Stimulated activated naive B cell treated with anti-CD40 and anti-IgM and Interleukin-4, amounts not matched to agents 10 μg/mL and 1 μg/mL and 100 μg/mL, for 72 hours (primary cell): ENCODE measurements around the gene JDP2.
A peak's percentile ranks its signal among the peaks of the same experiment; 100 is the strongest.

ENCODE experiments used
- ATAC-seq, 2 donors: fragments of 150-1000 bp; cut with Tn5 transposase; replicated peaks; 2 replicates each; pipeline ENCODE4 v1.10.0; 2021; ENCODE audit warnings: moderate library complexity in 1 of 2
- DNase-seq: peaks from one replicate; pipeline ENCODE4 v3.0.0; 2021
- H3K27ac Mint-ChIP-seq: one replicate; pipeline ENCODE4 v1.8.0; 2022; ENCODE audit warnings: mild to moderate bottlenecking, mixed read lengths
- H3K27me3 Mint-ChIP-seq, 2 donors: one replicate each; pipeline ENCODE4 v1.8.0; 2022; ENCODE audit warnings: mixed read lengths in 2 of 2
- H3K36me3 Mint-ChIP-seq, 2 donors: one replicate each; pipeline ENCODE4 v1.8.0; 2022; ENCODE audit warnings: mixed read lengths in 2 of 2, mild to moderate bottlenecking in 1 of 2
- H3K4me1 Mint-ChIP-seq, 2 donors: one replicate each; pipeline ENCODE4 v1.8.0; 2022; ENCODE audit warnings: mixed read lengths in 2 of 2, mild to moderate bottlenecking in 1 of 2
- H3K4me3 Mint-ChIP-seq, 2 donors: one replicate each; pipeline ENCODE4 v1.8.0; 2022; ENCODE audit warnings: mild to moderate bottlenecking in 2 of 2, mixed read lengths in 2 of 2, moderate library complexity in 1 of 2
- H3K9me3 Mint-ChIP-seq, 2 donors: one replicate each; pipeline ENCODE4 v1.8.0; 2022; ENCODE audit warnings: mixed read lengths in 2 of 2, mild to moderate bottlenecking in 1 of 2

Gene JDP2

DNA sequence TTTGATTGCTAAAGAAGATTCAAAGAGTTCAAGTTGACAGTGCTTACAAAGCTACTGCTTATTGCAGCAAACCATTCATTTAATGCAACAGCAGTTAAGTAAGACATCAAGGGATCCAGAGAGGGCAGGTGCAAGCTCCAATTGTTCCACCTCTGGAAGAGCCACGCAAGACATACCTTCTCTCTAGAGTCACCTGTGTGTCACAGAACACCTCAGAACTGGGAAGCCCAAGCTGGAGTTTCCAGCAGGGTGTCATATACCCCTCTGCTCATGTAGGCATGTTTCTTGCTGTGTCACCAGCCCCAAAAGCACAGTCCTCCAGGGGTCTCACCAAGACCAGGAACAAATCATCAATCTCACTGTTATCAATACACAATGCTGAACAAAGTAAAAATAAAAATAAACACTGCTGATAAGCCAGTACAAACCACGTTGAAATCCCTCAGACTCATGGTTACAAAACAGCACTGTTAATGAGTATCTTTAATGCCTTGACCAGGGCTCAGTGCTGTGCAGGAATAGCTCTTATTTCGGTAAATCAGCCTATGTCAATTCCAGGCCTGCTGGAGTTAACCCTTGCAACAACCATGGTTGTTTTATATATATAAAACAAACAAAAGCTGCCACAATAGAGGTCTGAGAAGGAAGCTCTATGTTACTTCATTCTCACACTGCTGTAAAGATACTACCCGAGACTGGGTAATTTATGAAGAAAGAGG is 57.0 kb downstream of the JDP2 start:
- H3K4me3 Mint-ChIP-seq: no peak overlapping the region
- no peak overlapping the region for H3K27ac Mint-ChIP-seq
- peaks cover 11 to 20% of the 10 kb centered on the region in 2 donors for H3K4me1 Mint-ChIP-seq
- DNase-seq (no peak), ATAC-seq (no peak)
- peaks cover 3 to 6% of the 10 kb centered on the region in 2 donors for H3K27me3 Mint-ChIP-seq
- no peaks in the 10 kb centered on the region for H3K36me3 Mint-ChIP-seq
- no peaks in the 10 kb centered on the region for H3K9me3 Mint-ChIP-seq

DNA sequence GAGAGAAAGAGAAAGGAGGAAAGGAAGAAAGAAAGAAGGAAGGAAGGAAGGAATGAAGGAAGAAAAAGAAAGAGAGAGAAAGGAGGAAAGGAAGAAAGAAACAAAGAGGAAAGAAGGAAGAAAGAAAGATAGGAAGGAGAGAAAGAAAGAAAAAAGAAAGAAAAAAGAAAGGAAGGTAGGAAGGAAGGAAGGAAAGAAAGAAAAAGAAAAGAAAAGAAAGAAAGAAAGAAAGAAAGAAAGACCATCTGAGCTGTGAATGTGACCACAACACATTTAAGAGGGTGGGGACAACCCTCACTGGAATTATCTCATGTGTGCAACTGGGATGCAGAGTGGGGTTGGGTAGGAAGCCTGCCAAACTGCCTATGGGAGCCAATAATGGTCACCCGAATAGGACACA is 58.5 kb downstream of the JDP2 start:
- Mint-ChIP-seq H3K27ac (no peak overlapping the region), H3K9me3 (no peaks in the 10 kb centered on the region), H3K4me3 (no peak overlapping the region), H3K4me1 (peaks cover 10 to 16% of the 10 kb centered on the region in 2 donors), H3K27me3 (peaks cover 0 to 3% of the 10 kb centered on the region in 2 donors), H3K36me3 (no peaks in the 10 kb centered on the region)
- DNase-seq (no peak), ATAC-seq (no peak)

DNA sequence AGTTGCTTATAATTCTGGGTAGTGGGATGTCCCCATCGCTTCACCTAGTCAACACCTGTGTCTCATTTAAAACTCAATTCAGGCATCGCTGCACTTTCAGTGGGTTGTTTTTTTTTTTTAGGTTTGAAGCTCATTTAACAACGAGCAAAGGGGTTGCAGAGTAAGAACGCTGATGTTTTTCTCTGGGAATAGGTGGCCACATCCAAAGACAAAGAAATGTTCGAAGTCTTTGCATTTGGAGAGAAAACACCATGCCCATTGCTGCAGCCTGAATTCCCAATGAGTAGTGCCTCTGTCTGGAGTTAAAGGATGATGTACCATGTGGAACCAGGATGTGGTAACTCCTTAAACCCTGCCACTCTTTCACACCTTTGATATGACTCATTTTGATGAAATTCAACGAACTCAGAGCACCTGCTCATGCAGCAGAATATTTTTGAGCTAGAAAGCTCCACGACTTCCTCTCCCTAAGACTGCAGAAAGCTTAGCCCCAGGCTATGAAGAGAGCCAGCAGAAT is 59.4 kb downstream of the JDP2 start:
- Mint-ChIP-seq H3K4me1 (peaks cover 14 to 23% of the 10 kb centered on the region in 2 donors), H3K9me3 (no peaks in the 10 kb centered on the region), H3K27ac (no peak overlapping the region), H3K27me3 (peaks cover 0 to 3% of the 10 kb centered on the region in 2 donors), H3K36me3 (no peaks in the 10 kb centered on the region), H3K4me3 (no peak overlapping the region)
- ATAC-seq: peak; percentile 74 to 79
- no peak for DNase-seq

DNA sequence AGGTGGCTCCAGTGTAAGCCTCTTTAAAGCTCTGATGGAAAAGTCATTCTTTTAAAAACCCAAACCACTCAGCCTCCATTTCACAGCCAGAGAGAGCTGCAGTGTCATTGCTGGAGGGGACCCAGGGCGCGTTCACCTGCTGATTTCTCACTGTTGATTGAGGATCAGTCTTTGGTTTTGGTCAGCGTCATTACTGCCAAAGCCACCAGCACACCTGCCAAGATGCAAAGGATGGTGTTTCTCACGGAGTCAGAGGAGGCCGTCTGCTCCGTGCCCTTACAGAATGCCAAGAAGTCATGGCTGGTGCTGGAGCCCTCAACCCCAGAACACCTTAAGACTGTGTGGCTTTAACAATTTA is 61.6 kb downstream of the JDP2 start:
- Mint-ChIP-seq H3K4me3 (no peak overlapping the region), H3K27ac (no peak overlapping the region), H3K9me3 (no peaks in the 10 kb centered on the region), H3K27me3 (no peaks in the 10 kb centered on the region), H3K36me3 (no peaks in the 10 kb centered on the region), H3K4me1 (peaks cover 30 to 45% of the 10 kb centered on the region in 2 donors)
- ATAC-seq: no peak
- DNase-seq: no peak

- H3K36me3 Mint-ChIP-seq: no peaks in the 10 kb centered on the region
- H3K4me3 Mint-ChIP-seq: no peak overlapping the region
- no peaks in the 10 kb centered on the region for H3K27me3 Mint-ChIP-seq
- DNase-seq: no peak
- H3K4me1 Mint-ChIP-seq: peaks cover 45 to 65% of the 10 kb centered on the region in 2 donors
- no peak for ATAC-seq
- H3K27ac Mint-ChIP-seq: no peak overlapping the region
- peaks cover 0 to 2% of the 10 kb centered on the region in 2 donors for H3K9me3 Mint-ChIP-seq
Measured at GRCh38 chr14:75491376-75491978, 63.7 kb downstream of the JDP2 start.

GRCh38 chr14:75492832-75493591 is 65.2 kb downstream of the JDP2 start:
- DNase-seq (no peak), ATAC-seq (peak in 1 of 2 donors; percentile 28)
- Mint-ChIP-seq H3K4me1 (peaks cover 52 to 73% of the 10 kb centered on the region in 2 donors), H3K27me3 (no peaks in the 10 kb centered on the region), H3K27ac (peak overlapping the region; percentile 84), H3K9me3 (peaks cover 0 to 4% of the 10 kb centered on the region in 2 donors), H3K36me3 (peaks cover 5% of the 10 kb centered on the region in 2 donors), H3K4me3 (peak overlapping the region; percentile 24 to 26)

DNA sequence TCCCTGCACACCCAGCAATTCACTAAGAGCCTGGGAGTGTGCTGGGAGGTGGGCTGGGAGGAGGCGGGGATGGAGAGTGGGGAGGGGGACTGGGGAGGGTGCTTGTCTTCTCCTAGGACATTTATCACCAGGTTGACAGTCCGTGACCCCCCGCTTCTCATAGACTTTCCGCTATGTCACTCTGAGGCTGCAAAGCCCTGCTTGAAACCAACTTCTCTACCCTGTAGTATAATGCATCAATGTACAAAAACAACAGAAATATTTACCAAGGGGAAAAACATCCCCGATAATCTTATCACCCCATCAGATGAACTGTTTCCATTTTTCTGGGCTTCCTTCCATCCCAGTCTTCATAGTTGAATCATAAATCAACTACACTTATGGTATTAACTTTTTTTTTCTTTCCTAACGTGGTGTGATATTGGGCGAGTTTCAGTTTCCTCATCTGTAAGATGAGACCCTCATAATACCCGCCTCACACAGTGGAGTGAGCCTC is 65.8 kb downstream of the JDP2 start:
- H3K27ac Mint-ChIP-seq: peak overlapping the region; percentile 84
- ATAC-seq (peak; percentile 24 to 33), DNase-seq (no peak)
- no peaks in the 10 kb centered on the region for H3K27me3 Mint-ChIP-seq
- H3K4me1 Mint-ChIP-seq: peaks cover 52 to 72% of the 10 kb centered on the region in 2 donors
- H3K36me3 Mint-ChIP-seq: peaks cover 5% of the 10 kb centered on the region in 2 donors
- H3K4me3 Mint-ChIP-seq: peak overlapping the region in 1 of 2 donors; percentile 2
- H3K9me3 Mint-ChIP-seq: peaks cover 0 to 4% of the 10 kb centered on the region in 2 donors

DNA sequence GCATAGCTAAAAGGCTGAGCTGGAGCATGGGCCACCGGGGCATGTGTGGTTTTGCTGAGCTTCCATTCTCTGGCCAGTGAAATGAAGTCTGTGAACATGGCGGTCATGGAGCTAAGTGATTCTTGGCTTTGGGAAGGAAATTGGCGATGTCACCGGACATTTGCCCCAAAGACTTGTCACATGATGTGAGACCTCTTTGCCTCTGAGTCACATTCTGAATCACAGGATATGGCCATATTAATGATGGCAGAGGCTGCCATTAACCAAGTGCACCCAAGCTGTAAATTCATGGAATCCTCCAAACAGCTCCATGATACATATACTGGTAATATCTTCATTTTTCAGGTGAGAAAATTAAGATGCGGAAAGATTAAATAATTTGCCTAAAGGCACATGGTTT is 67.1 kb downstream of the JDP2 start:
- Mint-ChIP-seq H3K9me3 (peaks cover 0 to 4% of the 10 kb centered on the region in 2 donors), H3K4me1 (peaks cover 58 to 76% of the 10 kb centered on the region in 2 donors), H3K36me3 (peaks cover 5% of the 10 kb centered on the region in 2 donors), H3K27me3 (no peaks in the 10 kb centered on the region), H3K27ac (no peak overlapping the region), H3K4me3 (no peak overlapping the region)
- DNase-seq (no peak), ATAC-seq (no peak)

- Mint-ChIP-seq H3K27ac (no peak overlapping the region), H3K36me3 (peaks cover 5% of the 10 kb centered on the region in 2 donors), H3K4me3 (no peak overlapping the region), H3K9me3 (peaks cover 0 to 4% of the 10 kb centered on the region in 2 donors), H3K27me3 (no peaks in the 10 kb centered on the region), H3K4me1 (peaks cover 58 to 77% of the 10 kb centered on the region in 2 donors)
- ATAC-seq (no peak), DNase-seq (no peak)
Measured at GRCh38 chr14:75495399-75495798, 67.6 kb downstream of the JDP2 start.

GRCh38 chr14:75495882-75496281 is 68.1 kb downstream of the JDP2 start:
- H3K4me3 Mint-ChIP-seq: no peak overlapping the region
- H3K36me3 Mint-ChIP-seq: peaks cover 5% of the 10 kb centered on the region in 2 donors
- DNase-seq (no peak), ATAC-seq (no peak)
- no peaks in the 10 kb centered on the region for H3K27me3 Mint-ChIP-seq
- no peak overlapping the region for H3K27ac Mint-ChIP-seq
- H3K4me1 Mint-ChIP-seq: peaks cover 58 to 77% of the 10 kb centered on the region in 2 donors
- H3K9me3 Mint-ChIP-seq: peaks cover 0 to 4% of the 10 kb centered on the region in 2 donors

DNA sequence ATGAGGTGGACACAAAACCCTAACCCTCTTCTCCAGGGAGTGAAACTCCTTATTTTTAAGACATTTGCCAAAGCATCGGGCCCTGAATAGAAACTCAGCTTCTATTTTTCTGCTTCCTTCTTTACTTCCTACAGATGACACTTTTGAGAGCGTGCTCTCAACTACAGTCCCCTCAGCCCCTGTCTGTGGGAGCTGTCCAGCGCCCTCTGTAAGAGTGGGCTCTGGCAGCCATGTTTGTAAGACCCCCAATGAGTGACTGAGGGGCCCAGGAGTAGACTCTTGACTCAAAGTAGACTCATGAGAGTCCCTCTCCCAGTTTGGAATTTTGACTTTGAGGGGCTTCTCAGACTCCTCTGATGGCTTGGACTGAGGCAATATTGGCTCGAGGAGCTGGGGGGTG is 68.9 kb downstream of the JDP2 start:
- peaks cover 0 to 4% of the 10 kb centered on the region in 2 donors for H3K9me3 Mint-ChIP-seq
- no peak for DNase-seq
- peak overlapping the region; percentile 21 to 34 for H3K4me3 Mint-ChIP-seq
- peak overlapping the region; percentile 85 for H3K27ac Mint-ChIP-seq
- no peak for ATAC-seq
- H3K36me3 Mint-ChIP-seq: peaks cover 5% of the 10 kb centered on the region in 2 donors
- no peaks in the 10 kb centered on the region for H3K27me3 Mint-ChIP-seq
- peaks cover 57 to 74% of the 10 kb centered on the region in 2 donors for H3K4me1 Mint-ChIP-seq

- H3K4me3 Mint-ChIP-seq: peak overlapping the region; percentile 34 to 69
- peaks cover 5% of the 10 kb centered on the region in 2 donors for H3K36me3 Mint-ChIP-seq
- H3K27ac Mint-ChIP-seq: peak overlapping the region; percentile 85
- ATAC-seq (peak; percentile 82 to 87), DNase-seq (peak; percentile 73)
- H3K27me3 Mint-ChIP-seq: no peaks in the 10 kb centered on the region
- H3K4me1 Mint-ChIP-seq: peaks cover 54 to 70% of the 10 kb centered on the region in 2 donors
- peaks cover 0 to 4% of the 10 kb centered on the region in 2 donors for H3K9me3 Mint-ChIP-seq
Measured at GRCh38 chr14:75497191-75497590, 69.4 kb downstream of the JDP2 start.

DNA sequence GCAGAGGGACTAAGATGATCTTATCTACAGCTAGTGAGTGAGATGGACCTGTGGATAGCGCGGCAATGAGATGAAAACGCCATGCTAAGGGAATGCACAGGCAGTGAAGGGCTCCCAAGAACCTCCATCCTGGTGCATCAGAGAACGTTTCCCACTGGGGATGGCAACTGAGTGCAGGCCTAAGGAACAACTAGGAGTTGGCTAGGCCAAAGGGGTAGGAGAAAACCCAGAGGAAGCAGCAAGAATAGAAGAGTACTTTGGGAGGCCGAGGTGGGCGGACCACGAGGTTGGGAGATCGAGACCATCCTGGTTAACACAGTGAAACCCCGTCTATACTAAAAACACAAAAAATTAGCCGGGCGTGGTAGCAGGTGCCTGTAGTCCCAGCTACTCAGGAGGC is 69.9 kb downstream of the JDP2 start:
- Mint-ChIP-seq H3K4me3 (peak overlapping the region; percentile 34 to 69), H3K36me3 (peaks cover 5% of the 10 kb centered on the region in 2 donors), H3K4me1 (peaks cover 49 to 65% of the 10 kb centered on the region in 2 donors), H3K27me3 (no peaks in the 10 kb centered on the region), H3K27ac (peak overlapping the region; percentile 85), H3K9me3 (peaks cover 0 to 4% of the 10 kb centered on the region in 2 donors)
- DNase-seq (no peak), ATAC-seq (peak; percentile 5 to 22)
